Neural cell (in vitro differentiated cells): ENCODE data around the gene UHRF2. TPM values are rescaled to one million over a fixed set of nuclear protein-coding genes. Genes with fewer than 3 reads are reported as not detected.

Source experiments
- H2AFZ ChIP-seq: fragments of 200-600, 300-800 bp; sonication (generic), shearing (Covaris generic); 2 replicates; pipeline ENCODE4 v1.6.0; 2014; ENCODE audit warnings: low read depth, mild to moderate bottlenecking, antibody characterized with exemption, low read length, moderate library complexity
- H3F3A ChIP-seq: fragments of 200-600 bp; shearing (Covaris generic); 2 replicates; pipeline ENCODE4 v1.6.1; 2016; ENCODE audit warnings: mild to moderate bottlenecking, moderate library complexity, mixed read lengths, antibody characterized with exemption, low read length; ENCODE audit not compliant: insufficient read depth, poor library complexity, severe bottlenecking
- H3K27ac ChIP-seq: fragments of 200-600, 300-800 bp; sonication (generic), shearing (Covaris generic); 2 replicates; pipeline ENCODE4 v1.5.1; 2014; ENCODE audit warnings: mild to moderate bottlenecking, low read length, moderate library complexity
- H3K27me3 ChIP-seq: fragments of 300-800, 200-600 bp; sonication (generic), shearing (Covaris generic); 2 replicates; pipeline ENCODE4 v1.6.0; 2014; ENCODE audit warnings: mild to moderate bottlenecking, low read depth, low read length, moderate library complexity; ENCODE audit not compliant: insufficient read depth
- H3K36me3 ChIP-seq: fragments of 300-800, 200-600 bp; sonication (generic), shearing (Covaris generic); 2 replicates; pipeline ENCODE4 v1.5.1; 2014; ENCODE audit warnings: mild to moderate bottlenecking, antibody characterized with exemption, low read length, moderate library complexity; ENCODE audit not compliant: insufficient read depth
- H3K4me2 ChIP-seq: fragments of 300-800, 200-600 bp; sonication (generic), shearing (Covaris generic); 2 replicates; pipeline ENCODE4 v1.6.0; 2014; ENCODE audit warnings: mild to moderate bottlenecking, low read length
- H3K4me3 ChIP-seq: fragments of 300-800, 200-600 bp; sonication (generic), shearing (Covaris generic); 2 replicates; pipeline ENCODE4 v1.5.1; 2014; ENCODE audit warnings: mild to moderate bottlenecking, low read length, moderate library complexity
- H3K79me2 ChIP-seq: fragments of 200-600 bp; shearing (Covaris generic); replicated peaks from 2 replicates; pipeline ENCODE4 v1.6.0; 2014; ENCODE audit warnings: mild to moderate bottlenecking, low read length, moderate library complexity; ENCODE audit not compliant: insufficient read depth
- H3K9ac ChIP-seq: fragments of 300-800, 200-600 bp; sonication (generic), shearing (Covaris generic); 2 replicates; pipeline ENCODE4 v1.6.1; 2016; ENCODE audit warnings: mild to moderate bottlenecking, low read length, mixed read lengths
- H3K9me2 ChIP-seq: fragments of 200-600 bp; shearing (Covaris generic); 2 replicates; pipeline ENCODE4 v1.6.1; 2016; ENCODE audit warnings: mild to moderate bottlenecking, low read length, mixed read lengths; ENCODE audit not compliant: insufficient read depth
- H3K9me3 ChIP-seq: fragments of 200-600, 300-800 bp; sonication (generic), shearing (Covaris generic); 2 replicates; pipeline ENCODE4 v1.6.1; 2016; ENCODE audit warnings: mild to moderate bottlenecking, mixed run types, low read length, moderate library complexity, mixed read lengths
- H4K20me1 ChIP-seq: fragments of 200-600 bp; shearing (Covaris generic); 2 replicates; pipeline ENCODE4 v1.6.1; 2016; ENCODE audit warnings: mild to moderate bottlenecking, mixed run types; ENCODE audit not compliant: insufficient read depth
- CTCF ChIP-seq: fragments of 450-650 bp; IDR thresholded peaks from 2 replicates; pipeline ENCODE4 v1.5.1; 2014; ENCODE audit warnings: antibody characterized with exemption, mild to moderate bottlenecking, moderate library complexity; ENCODE audit not compliant: poor library complexity, severe bottlenecking
- EP300 ChIP-seq: fragments of 450-650 bp; conservative IDR thresholded peaks from 2 replicates; pipeline ENCODE4 v1.6.1; 2014; ENCODE audit warnings: antibody characterized with exemption, mild to moderate bottlenecking, moderate library complexity; ENCODE audit not compliant: poor library complexity, severe bottlenecking
- EZH2 ChIP-seq: fragments of 200-600, 300-800 bp; shearing (Covaris generic), sonication (generic); IDR thresholded peaks from 2 replicates; pipeline ENCODE4 v1.6.1; 2014; ENCODE audit warnings: antibody characterized with exemption, low read length, borderline replicate concordance, mild to moderate bottlenecking; ENCODE audit not compliant: insufficient read depth, poor library complexity, severe bottlenecking
- MXI1 ChIP-seq: fragments of 450-650 bp; conservative IDR thresholded peaks from 2 replicates; pipeline ENCODE4 v1.6.1; 2014; ENCODE audit warnings: antibody characterized with exemption, mild to moderate bottlenecking; ENCODE audit not compliant: poor library complexity, severe bottlenecking
- POLR2AphosphoS5 ChIP-seq: IDR thresholded peaks from 2 replicates; pipeline ENCODE4 v1.6.1; 2012
- RAD21 ChIP-seq: fragments of 450-650 bp; conservative IDR thresholded peaks from 2 replicates; pipeline ENCODE4 v1.6.1; 2014; ENCODE audit warnings: antibody characterized with exemption, mild to moderate bottlenecking, moderate library complexity
- REST ChIP-seq: IDR thresholded peaks from 2 replicates; pipeline ENCODE4 v1.6.1; 2012; ENCODE audit warnings: borderline replicate concordance
- SMC3 ChIP-seq: fragments of 450-650 bp; conservative IDR thresholded peaks from 2 replicates; pipeline ENCODE4 v1.6.1; 2014; ENCODE audit warnings: antibody characterized with exemption, mild to moderate bottlenecking, moderate library complexity; ENCODE audit not compliant: poor library complexity
- TAF1 ChIP-seq: IDR thresholded peaks from 2 replicates; pipeline ENCODE4 v1.6.1; 2012; ENCODE audit warnings: low read depth
- polyA plus RNA-seq: library from polyadenylated mRNA; depleted of rRNA; stranded (reverse); fragments of >200 nt; gene quantifications from 2 replicates; pipeline ENCODE4 v1.2.3, GENCODE V29; 2014

Gene UHRF2
- polyA plus RNA-seq, 1 donor from 2014 or later: 96.6 TPM

GRCh38 chr9:6426117-6426516 lies 13.1 kb downstream of the UHRF2 start:
- Histone ChIP-seq H3K27me3 (no peaks in the 10 kb centered on the region), H4K20me1 (no peaks in the 10 kb centered on the region), H3F3A (no peaks in the 10 kb centered on the region), H3K9me2 (no peaks in the 10 kb centered on the region), H3K4me3 (no peak overlapping the region), H3K79me2 (peaks cover 72% of the 10 kb centered on the region), H3K9me3 (no peaks in the 10 kb centered on the region), H3K36me3 (peaks cover 3% of the 10 kb centered on the region), H3K27ac (no peak overlapping the region), H3K4me2 (no peak overlapping the region), H2AFZ (no peak overlapping the region), H3K9ac (no peak overlapping the region)
- TF ChIP-seq SMC3 (no peak), EZH2 (no peak), REST (no peak), MXI1 (no peak), EP300 (no peak), RAD21 (no peak), POLR2AphosphoS5 (no peak)

- H3K4me2 ChIP-seq: no peak overlapping the region
- no peaks in the 10 kb centered on the region for H3K36me3 ChIP-seq
- no peaks in the 10 kb centered on the region for H3F3A ChIP-seq
- no peaks in the 10 kb centered on the region for H4K20me1 ChIP-seq
- no peaks in the 10 kb centered on the region for H3K27me3 ChIP-seq
- no peak for TF ChIP-seq EP300
- TF ChIP-seq REST: no peak
- no peak for TF ChIP-seq MXI1
- TF ChIP-seq CTCF: no peak
- TF ChIP-seq RAD21: no peak
- TF ChIP-seq TAF1: no peak
- TF ChIP-seq EZH2: no peak
- TF ChIP-seq SMC3: no peak
- TF ChIP-seq POLR2AphosphoS5: no peak
- H3K4me3 ChIP-seq: no peak overlapping the region
- H3K9me2 ChIP-seq: no peaks in the 10 kb centered on the region
- H3K9me3 ChIP-seq: no peaks in the 10 kb centered on the region
- H3K27ac ChIP-seq: no peak overlapping the region
- no peak overlapping the region for H3K9ac ChIP-seq
- no peak overlapping the region for H2AFZ ChIP-seq
- H3K79me2 ChIP-seq: peaks cover 52% of the 10 kb centered on the region
Measured at GRCh38 chr9:6428940-6429889, 16.2 kb downstream of the UHRF2 start.
